Measurements from ENCODE around the gene TWF1.

- no peak for TF ChIP-seq POLR2A (IDR thresholded peaks at IDR 0.05; ENCODE audit: low read depth, low read length)
- TF ChIP-seq, protein P1, sequence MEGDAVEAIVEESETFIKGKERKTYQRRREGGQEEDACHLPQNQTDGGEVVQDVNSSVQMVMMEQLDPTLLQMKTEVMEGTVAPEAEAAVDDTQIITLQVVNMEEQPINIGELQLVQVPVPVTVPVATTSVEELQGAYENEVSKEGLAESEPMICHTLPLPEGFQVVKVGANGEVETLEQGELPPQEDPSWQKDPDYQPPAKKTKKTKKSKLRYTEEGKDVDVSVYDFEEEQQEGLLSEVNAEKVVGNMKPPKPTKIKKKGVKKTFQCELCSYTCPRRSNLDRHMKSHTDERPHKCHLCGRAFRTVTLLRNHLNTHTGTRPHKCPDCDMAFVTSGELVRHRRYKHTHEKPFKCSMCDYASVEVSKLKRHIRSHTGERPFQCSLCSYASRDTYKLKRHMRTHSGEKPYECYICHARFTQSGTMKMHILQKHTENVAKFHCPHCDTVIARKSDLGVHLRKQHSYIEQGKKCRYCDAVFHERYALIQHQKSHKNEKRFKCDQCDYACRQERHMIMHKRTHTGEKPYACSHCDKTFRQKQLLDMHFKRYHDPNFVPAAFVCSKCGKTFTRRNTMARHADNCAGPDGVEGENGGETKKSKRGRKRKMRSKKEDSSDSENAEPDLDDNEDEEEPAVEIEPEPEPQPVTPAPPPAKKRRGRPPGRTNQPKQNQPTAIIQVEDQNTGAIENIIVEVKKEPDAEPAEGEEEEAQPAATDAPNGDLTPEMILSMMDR (IDR thresholded peaks at IDR 0.05; ENCODE audit: extremely low read depth in 1 of 2, insufficient read depth in 1 of 2, low read depth in 1 of 2, low read length in 2 of 2): no peak
Observed at GRCh38 chr12:43750814-43751213, 55.3 kb downstream of the TWF1 start.

Measured in endothelial cell of umbilical vein (primary cell).